ENCODE results near the gene RSPH4A. TPM values are rescaled to one million over a fixed set of nuclear protein-coding genes. Genes with fewer than 3 reads are reported as not detected.

RSPH4A gene
- 16.1 TPM for total RNA-seq

DNA sequence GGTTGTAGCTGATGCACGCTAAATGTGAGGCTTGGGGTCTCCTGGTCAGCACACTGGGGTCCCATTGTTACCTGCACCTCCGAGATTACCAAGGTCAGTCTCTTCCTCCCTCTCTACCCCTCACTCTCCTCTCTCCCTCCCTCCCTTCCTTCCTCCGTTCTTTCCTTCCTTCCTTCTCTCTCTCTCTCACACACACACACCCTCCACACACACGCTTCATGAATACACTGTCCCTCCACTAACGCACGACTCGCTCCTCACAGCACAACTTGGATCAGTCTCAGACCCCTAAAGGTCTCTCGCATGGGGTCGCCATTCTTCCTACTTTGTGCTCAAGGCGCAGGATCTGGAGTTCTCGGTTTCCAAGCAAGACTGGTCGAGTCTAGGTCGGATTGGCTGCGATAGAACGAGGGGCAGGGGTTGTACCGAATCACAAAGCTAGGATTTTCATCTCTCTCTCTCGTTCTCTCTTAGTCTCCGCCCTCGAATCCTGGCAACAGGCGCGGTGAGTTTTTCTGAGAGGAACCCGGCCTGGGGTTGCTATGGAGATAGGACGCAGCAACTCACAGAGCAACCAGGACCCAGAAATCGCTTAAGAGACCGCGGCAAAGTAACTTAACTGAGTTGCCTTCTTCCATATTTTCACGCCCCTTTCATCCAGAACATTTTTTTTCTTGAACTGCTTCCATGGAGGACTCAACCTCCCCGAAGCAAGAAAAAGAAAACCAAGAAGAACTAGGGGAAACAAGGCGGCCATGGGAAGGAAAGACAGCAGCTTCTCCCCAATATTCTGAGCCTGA, at the start of gene RSPH4A:
Gene RSPH4A (plus strand): TSS at position 543 of the 800 bp plus-strand sequence. CDS start 145 bp downstream, at position 688.

DNA sequence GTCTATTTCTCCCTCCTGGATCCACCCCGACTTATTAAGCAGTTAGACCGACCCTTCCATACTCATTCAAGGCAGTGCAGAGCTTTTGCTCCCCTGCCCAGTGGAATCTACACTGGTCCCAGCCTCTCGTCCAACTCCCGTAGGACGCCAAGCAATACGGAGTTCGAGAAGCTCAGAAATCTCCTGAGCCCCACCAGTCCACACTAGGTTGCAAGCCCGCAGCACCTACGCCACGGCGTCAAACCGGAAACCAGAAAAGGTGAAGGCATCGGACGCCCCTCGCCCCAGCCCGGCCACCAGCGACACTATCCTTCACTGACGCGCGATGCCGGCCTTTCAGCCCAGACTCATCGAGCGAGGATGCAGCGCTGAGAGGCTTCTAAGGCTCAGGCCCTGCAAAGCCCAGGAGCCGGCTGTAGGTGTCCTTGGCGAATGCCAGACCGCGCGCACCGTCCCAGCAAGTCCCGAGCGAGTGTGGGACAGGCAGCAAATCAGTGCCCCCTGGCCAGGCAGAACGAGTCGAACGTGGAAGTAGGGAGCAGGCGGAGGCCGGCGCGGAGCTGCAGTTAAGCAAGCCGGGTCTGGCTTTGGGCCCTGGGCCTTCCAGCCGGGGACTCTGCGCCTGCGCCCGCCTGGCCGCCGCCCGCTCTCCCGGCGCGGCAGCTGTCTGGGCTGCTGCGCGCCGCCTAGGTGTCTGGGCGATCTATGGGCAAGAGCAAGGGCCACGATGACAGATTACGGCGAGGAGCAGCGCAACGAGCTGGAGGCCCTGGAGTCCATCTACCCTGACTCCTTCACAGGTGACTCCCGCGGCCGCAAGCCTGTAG, 45.2 kb upstream of the RSPH4A start, which contains the start of gene RWDD1:
Gene RWDD1 (plus strand): TSS at position 649 of the 827 bp plus-strand sequence. CDS start 79 bp downstream, at position 728.

DNA sequence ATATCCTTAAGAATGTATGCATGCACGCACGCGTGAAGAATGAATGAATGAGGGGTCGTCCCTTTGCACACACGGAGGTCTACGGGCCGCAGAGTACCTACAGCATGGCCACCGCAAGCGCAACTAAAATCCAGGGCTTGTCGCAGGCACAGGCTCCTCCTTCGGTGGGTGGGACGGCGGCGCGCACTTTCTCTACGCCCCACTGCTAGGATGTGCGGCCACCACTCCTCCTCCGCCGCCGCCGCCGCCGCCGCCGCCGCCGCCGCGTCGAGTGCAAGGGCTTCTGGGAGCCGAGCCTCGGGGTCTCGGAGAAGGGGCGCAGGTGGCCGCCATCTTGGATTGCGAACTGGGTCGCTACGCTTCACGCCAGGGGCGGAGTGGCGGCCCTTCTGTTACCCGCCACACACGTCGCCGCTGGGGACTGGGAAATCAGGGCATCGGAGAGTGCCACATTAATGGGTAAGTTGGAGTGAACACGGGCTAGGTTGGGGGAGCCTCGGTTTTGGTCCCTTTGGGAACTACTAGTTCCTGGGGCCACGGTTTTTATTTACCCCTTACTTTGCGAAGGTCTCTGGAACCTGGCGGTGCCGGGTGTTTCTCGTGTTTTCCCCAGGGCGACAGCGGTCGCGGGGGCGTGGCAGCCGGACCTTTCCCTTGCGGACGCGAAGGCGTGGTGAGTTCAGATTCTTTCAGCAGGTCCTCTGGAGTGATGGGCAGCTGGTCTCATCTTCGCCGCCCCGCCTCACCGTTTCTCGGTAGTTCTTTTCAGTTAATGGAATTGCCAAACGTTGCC, 64.8 kb downstream of the RSPH4A start, which contains the start of gene KPNA5:
Gene KPNA5 (plus strand): TSS at position 332 of the 793 bp plus-strand sequence. CDS start 124 bp downstream, at position 456.

Other genes with a start within 250 kb of the RSPH4A start
- gene DSE, start 245.5 kb upstream of the RSPH4A start, total RNA-seq = 20.1 TPM
- gene CALHM6, start 155.1 kb upstream of the RSPH4A start, total RNA-seq = 8.5 TPM
- 1.2 TPM for gene CALHM5, start 104.8 kb upstream of the RSPH4A start, total RNA-seq
- gene TRAPPC3L, start 70.8 kb upstream of the RSPH4A start, total RNA-seq = 0.69 TPM
- gene CALHM4, start 62.7 kb upstream of the RSPH4A start, total RNA-seq = 0.46 TPM
- 47.7 TPM for gene RWDD1, start 45.0 kb upstream of the RSPH4A start, total RNA-seq
- 34.8 TPM for gene ZUP1, start 52.3 kb downstream of the RSPH4A start, total RNA-seq
- 35.3 TPM for gene KPNA5, start 64.7 kb downstream of the RSPH4A start, total RNA-seq
- gene FAM162B, start 149.2 kb downstream of the RSPH4A start, total RNA-seq = 2.8 TPM
- gene GPRC6A, start 212.6 kb downstream of the RSPH4A start, total RNA-seq = not detected

Data from diencephalon (tissue), 1 donor.